OCI-LY7 (cell line): ENCODE results near the gene CARD14. TPM values are rescaled to one million over a fixed set of nuclear protein-coding genes. Genes with fewer than 3 reads are reported as not detected.

Experiments used
- BruUV-seq: library from RNA; stranded (reverse); fragments of 400-500 nt; replicated peaks from 2 replicates; lab custom pipeline; 2021; lab: Mats Ljungman, UMichigan
- CTCF ChIA-PET: fragments of 300-600 bp; sonication (Branson Sonifier 250); formaldehyde crosslinking; loops from one replicate; lab custom pipeline; 2022; ENCODE audit warnings: antibody characterized with exemption; ENCODE audit not compliant: unreplicated experiment; lab: Charles Lee
- POLR2A ChIA-PET: fragments of 300-600 bp; sonication (Branson Sonifier 250); formaldehyde crosslinking; loops from one replicate; lab custom pipeline; 2022; ENCODE audit warnings: antibody characterized with exemption; lab: Charles Lee
- DNase-seq: peaks from one replicate; pipeline ENCODE4 v3.0.0-alpha.2; 2015; ENCODE audit warnings: low spot score
- H2AFZ ChIP-seq: fragments of 200-600 bp; sonication (generic), shearing (Covaris generic); 2 replicates; pipeline ENCODE4 v1.6.1; 2014; ENCODE audit warnings: mild to moderate bottlenecking, antibody characterized with exemption, low read length, moderate library complexity
- H3K27ac ChIP-seq: fragments of 200-600 bp; sonication (generic); 2 replicates; pipeline ENCODE4 v1.5.1; 2014; ENCODE audit warnings: mixed run types, low read depth, mild to moderate bottlenecking, moderate library complexity, low read length, inconsistent platforms; ENCODE audit not compliant: poor library complexity, severe bottlenecking
- H3K36me3 ChIP-seq: fragments of 200-600 bp; sonication (generic); 2 replicates; pipeline ENCODE4 v1.6.1; 2014; ENCODE audit warnings: mild to moderate bottlenecking, antibody characterized with exemption, low read length, moderate library complexity, mixed read lengths; ENCODE audit not compliant: insufficient read depth
- H3K4me1 ChIP-seq: fragments of 200-600 bp; sonication (generic); 2 replicates; pipeline ENCODE4 v1.5.1; 2014; ENCODE audit warnings: mild to moderate bottlenecking, low read length; ENCODE audit not compliant: insufficient read depth, poor library complexity, severe bottlenecking
- H3K4me2 ChIP-seq: fragments of 200-600 bp; sonication (generic); 2 replicates; pipeline ENCODE4 v1.6.1; 2014; ENCODE audit warnings: mild to moderate bottlenecking, low read length
- H3K4me3 ChIP-seq: fragments of 200-600 bp; sonication (generic); 2 replicates; pipeline ENCODE4 v1.5.1; 2014; ENCODE audit warnings: mild to moderate bottlenecking, low read depth, low read length; ENCODE audit not compliant: poor library complexity, severe bottlenecking
- H3K79me2 ChIP-seq: fragments of 200-600 bp; sonication (generic); 2 replicates; pipeline ENCODE4 v1.6.1; 2016; ENCODE audit warnings: low read depth, mild to moderate bottlenecking, low read length, moderate library complexity, mixed read lengths; ENCODE audit not compliant: insufficient read depth
- H3K9me2 ChIP-seq: fragments of 200-600 bp; sonication (generic); 2 replicates; pipeline ENCODE4 v1.6.1; 2016; ENCODE audit warnings: mild to moderate bottlenecking, low read length, mixed read lengths; ENCODE audit not compliant: insufficient read depth
- H3K9me3 ChIP-seq: fragments of 200-600 bp; sonication (generic); 2 replicates; pipeline ENCODE4 v1.6.1; 2014; ENCODE audit warnings: mild to moderate bottlenecking, mixed run types, low read length, mixed read lengths
- H4K20me1 ChIP-seq: fragments of 200-600 bp; sonication (generic); 2 replicates; pipeline ENCODE4 v1.6.1; 2014; ENCODE audit warnings: mild to moderate bottlenecking, antibody characterized with exemption, low read length, moderate library complexity, mixed read lengths; ENCODE audit not compliant: insufficient read depth
- EZH2phosphoT487 ChIP-seq: fragments of 200-600 bp; sonication (generic); IDR thresholded peaks from 2 replicates; pipeline ENCODE4 v1.6.1; 2018; ENCODE audit warnings: low read depth, borderline replicate concordance, mild to moderate bottlenecking, mixed run types, antibody characterized with exemption, low read length, moderate library complexity, mixed read lengths
- intact Hi-C: fragments of 100-400 bp; cut with micrococcal nuclease; formaldehyde crosslinking; loops from one replicate; pipeline ENCODE4 v1.10.0; 2022; ENCODE audit not compliant: unreplicated experiment
- total RNA-seq, 2 experiments: library from RNA; depleted of rRNA in 1 of 2; stranded (reverse); fragments of >200 nt in 1 of 2; shearing (Covaris generic) in 1 of 2; gene quantifications; 2 replicates each; pipeline ENCODE4 v1.2.3, GENCODE V29; 2014 to 2022
- TF ChIP-seq, protein P1 (sequence below): fragments of 200-600 bp; sonication (generic); conservative IDR thresholded peaks from 2 replicates; pipeline ENCODE4 v1.5.1; 2014; ENCODE audit warnings: mild to moderate bottlenecking, antibody characterized with exemption, low read length, moderate library complexity, mixed read lengths

Gene CARD14
- total RNA-seq, 2 experiments from 2014 or later: not detected

DNA sequence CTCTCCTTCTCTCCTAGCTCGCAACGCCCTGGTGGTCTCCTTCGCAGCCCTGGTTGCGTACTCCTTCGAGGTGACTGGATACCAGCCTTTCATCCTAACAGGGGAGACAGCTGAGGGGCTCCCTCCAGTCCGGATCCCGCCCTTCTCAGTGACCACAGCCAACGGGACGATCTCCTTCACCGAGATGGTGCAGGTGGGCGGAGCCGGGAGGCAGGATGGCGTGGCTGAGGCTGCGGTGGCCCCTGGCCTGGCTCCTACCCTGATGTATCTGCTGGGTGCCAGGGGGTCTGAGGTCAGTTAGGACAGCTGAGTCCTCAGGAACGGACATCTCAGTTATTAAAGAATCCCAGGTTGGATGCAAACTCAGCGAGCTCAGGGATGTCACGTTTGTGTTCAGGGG, 67.1 kb downstream of the CARD14 start:
- Histone ChIP-seq H3K36me3 (no peaks in the 10 kb centered on the region), H4K20me1 (no peaks in the 10 kb centered on the region), H3K4me3 (no peak overlapping the region), H3K4me1 (no peaks in the 10 kb centered on the region), H3K4me2 (no peak overlapping the region), H3K79me2 (no peaks in the 10 kb centered on the region), H2AFZ (no peak overlapping the region), H3K27ac (no peak overlapping the region), H3K9me3 (peaks cover 19% of the 10 kb centered on the region), H3K9me2 (no peaks in the 10 kb centered on the region)
- ChIA-PET CTCF (no interaction called here), POLR2A (no interaction called here)
- intact Hi-C loops: no loop called here
- DNase-seq: no peak
- TF ChIP-seq, protein P1, sequence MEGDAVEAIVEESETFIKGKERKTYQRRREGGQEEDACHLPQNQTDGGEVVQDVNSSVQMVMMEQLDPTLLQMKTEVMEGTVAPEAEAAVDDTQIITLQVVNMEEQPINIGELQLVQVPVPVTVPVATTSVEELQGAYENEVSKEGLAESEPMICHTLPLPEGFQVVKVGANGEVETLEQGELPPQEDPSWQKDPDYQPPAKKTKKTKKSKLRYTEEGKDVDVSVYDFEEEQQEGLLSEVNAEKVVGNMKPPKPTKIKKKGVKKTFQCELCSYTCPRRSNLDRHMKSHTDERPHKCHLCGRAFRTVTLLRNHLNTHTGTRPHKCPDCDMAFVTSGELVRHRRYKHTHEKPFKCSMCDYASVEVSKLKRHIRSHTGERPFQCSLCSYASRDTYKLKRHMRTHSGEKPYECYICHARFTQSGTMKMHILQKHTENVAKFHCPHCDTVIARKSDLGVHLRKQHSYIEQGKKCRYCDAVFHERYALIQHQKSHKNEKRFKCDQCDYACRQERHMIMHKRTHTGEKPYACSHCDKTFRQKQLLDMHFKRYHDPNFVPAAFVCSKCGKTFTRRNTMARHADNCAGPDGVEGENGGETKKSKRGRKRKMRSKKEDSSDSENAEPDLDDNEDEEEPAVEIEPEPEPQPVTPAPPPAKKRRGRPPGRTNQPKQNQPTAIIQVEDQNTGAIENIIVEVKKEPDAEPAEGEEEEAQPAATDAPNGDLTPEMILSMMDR: no peak
- TF ChIP-seq EZH2phosphoT487: no peak
- no TSS peak for BruUV-seq

DNA sequence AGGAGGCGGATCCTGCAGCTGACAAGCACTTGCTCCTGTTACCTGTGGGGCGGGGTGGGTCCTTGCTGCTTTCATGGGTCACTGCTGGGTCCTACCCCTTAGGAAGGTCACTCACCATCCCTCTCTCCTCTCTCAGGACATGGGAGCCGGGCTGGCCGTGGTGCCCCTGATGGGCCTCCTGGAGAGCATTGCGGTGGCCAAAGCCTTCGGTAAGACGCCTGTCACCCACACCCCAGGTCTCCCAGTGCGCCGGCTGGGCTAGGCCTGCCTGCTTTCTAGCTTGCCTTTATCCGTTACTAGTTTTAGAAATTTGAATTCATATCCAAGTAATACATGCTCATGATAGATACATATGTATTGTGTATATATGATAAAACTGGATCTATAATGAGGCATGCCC, 67.6 kb downstream of the CARD14 start:
- Histone ChIP-seq H3K4me3 (no peak overlapping the region), H3K9me3 (peaks cover 14% of the 10 kb centered on the region), H3K4me1 (no peaks in the 10 kb centered on the region), H3K36me3 (no peaks in the 10 kb centered on the region), H2AFZ (no peak overlapping the region), H3K4me2 (no peak overlapping the region), H3K9me2 (no peaks in the 10 kb centered on the region), H3K79me2 (no peaks in the 10 kb centered on the region), H4K20me1 (no peaks in the 10 kb centered on the region), H3K27ac (no peak overlapping the region)
- BruUV-seq: no TSS peak
- intact Hi-C loops: no loop called here
- DNase-seq: no peak
- ChIA-PET CTCF (no interaction called here), POLR2A (no interaction called here)
- TF ChIP-seq, protein P1: no peak
- no peak for TF ChIP-seq EZH2phosphoT487

DNA sequence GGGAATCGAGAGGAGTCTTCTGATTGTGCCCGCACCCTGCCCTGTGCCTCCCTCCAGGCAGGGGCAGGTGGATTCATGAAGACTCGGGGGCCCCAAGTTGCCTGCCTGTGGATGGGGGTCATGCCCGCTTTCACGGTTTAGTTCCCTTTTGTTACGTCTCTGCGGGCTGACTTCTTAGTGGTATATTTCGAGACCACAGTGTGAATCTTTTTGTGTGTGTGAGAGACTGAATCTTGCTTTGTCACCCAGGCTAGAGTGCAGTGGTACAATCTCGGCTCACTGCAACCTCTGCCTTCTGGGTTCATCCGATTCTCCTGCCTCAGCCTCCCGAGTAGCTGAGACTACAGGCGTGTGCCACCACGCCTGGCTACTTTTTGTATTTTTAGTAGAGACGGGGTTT, 72.7 kb downstream of the CARD14 start:
- no TSS peak for BruUV-seq
- Histone ChIP-seq H3K79me2 (no peaks in the 10 kb centered on the region), H3K9me3 (no peaks in the 10 kb centered on the region), H3K27ac (no peak overlapping the region), H3K4me2 (no peak overlapping the region), H3K4me1 (no peaks in the 10 kb centered on the region), H3K36me3 (no peaks in the 10 kb centered on the region), H3K4me3 (no peak overlapping the region), H2AFZ (no peak overlapping the region), H4K20me1 (no peaks in the 10 kb centered on the region), H3K9me2 (no peaks in the 10 kb centered on the region)
- DNase-seq: no peak
- TF ChIP-seq, protein P1: no peak
- no peak for TF ChIP-seq EZH2phosphoT487
- ChIA-PET CTCF (no interaction called here), POLR2A (interaction anchor here (0.5 kb wide), 1 partner anchor 11 kb away, joined by 3 read pairs; no protein-coding TSS in a partner anchor)
- intact Hi-C loops: no loop called here
